CD14-positive monocyte (primary cell): ENCODE measurements around the gene DNAH9. TPM values are rescaled to one million over a fixed set of nuclear protein-coding genes. Genes with fewer than 3 reads are reported as not detected.

Source experiments
- DNase-seq, 3 donors: peaks; one replicate each; pipeline ENCODE4 v3.0.0-alpha.2; 2011 to 2022
- H2AFZ ChIP-seq: 2 replicates; pipeline ENCODE4 v1.6.0; 2012; ENCODE audit warnings: mild to moderate bottlenecking, low read depth, low read length, inconsistent platforms; ENCODE audit not compliant: insufficient read depth, poor library complexity, severe bottlenecking
- H3K27ac ChIP-seq, 2 donors: 1 replicate in 1 of 2; 2 replicates in 1 of 2; pipeline ENCODE4 v1.5.1; 2012 to 2013; ENCODE audit warnings: low read length in 2 of 2, control low read depth in 1 of 2, inconsistent platforms in 1 of 2, low read depth in 1 of 2, mild to moderate bottlenecking in 1 of 2
- H3K27me3 ChIP-seq, 2 donors: one replicate each; pipeline versions ENCODE4 v1.6.0 to v1.6.1; 2011 to 2013; ENCODE audit warnings: low read length in 2 of 2; ENCODE audit not compliant: control insufficient read depth in 2 of 2, insufficient read depth in 2 of 2
- H3K36me3 ChIP-seq, 2 donors: replicated peaks in 1 of 2; 1 replicate in 1 of 2; 2 replicates in 1 of 2; pipeline versions ENCODE4 v1.5.1 to v1.6.1; 2012 to 2013; ENCODE audit warnings: low read length in 2 of 2, control low read depth in 1 of 2, inconsistent platforms in 1 of 2, mild to moderate bottlenecking in 1 of 2; ENCODE audit not compliant: insufficient read depth in 2 of 2, control insufficient read depth in 1 of 2
- H3K4me1 ChIP-seq, 2 donors: 1 replicate in 1 of 2; 2 replicates in 1 of 2; pipeline versions ENCODE4 v1.5.1 to v1.6.1; 2012 to 2013; ENCODE audit warnings: low read length in 2 of 2, control low read depth in 1 of 2, inconsistent platforms in 1 of 2, mild to moderate bottlenecking in 1 of 2, moderate library complexity in 1 of 2; ENCODE audit not compliant: insufficient read depth in 2 of 2, control insufficient read depth in 1 of 2
- H3K4me2 ChIP-seq: replicated peaks from 2 replicates; pipeline ENCODE3; 2012; ENCODE audit warnings: low read length, moderate library complexity, mild to moderate bottlenecking; ENCODE audit not compliant: poor library complexity, severe bottlenecking; ENCODE audit errors: extremely low read depth
- H3K4me3 ChIP-seq, 3 experiments: fragments of 200-600 bp in 1 of 3; sonication (generic) in 1 of 3; replicated peaks in 1 of 3; 1 replicate in 2 of 3; 2 replicates in 1 of 3; pipeline ENCODE4 v1.5.1; 2011 to 2013; ENCODE audit warnings: low read length in 3 of 3, mild to moderate bottlenecking in 3 of 3, control low read depth in 2 of 3, low read depth in 2 of 3, inconsistent platforms in 1 of 3, moderate library complexity in 1 of 3
- H3K79me2 ChIP-seq: 2 replicates; pipeline ENCODE4 v1.6.0; 2012; ENCODE audit warnings: mild to moderate bottlenecking, control low read depth, inconsistent platforms, low read length, moderate library complexity; ENCODE audit not compliant: insufficient read depth
- H3K9ac ChIP-seq: 2 replicates; pipeline ENCODE4 v1.6.0; 2017; ENCODE audit warnings: low read length, mild to moderate bottlenecking; ENCODE audit not compliant: insufficient read depth, poor library complexity, severe bottlenecking
- H3K9me3 ChIP-seq, 2 donors: replicated peaks in 1 of 2; 1 replicate in 1 of 2; 2 replicates in 1 of 2; pipeline versions ENCODE4 v1.5.1 to v1.6.1; 2012 to 2013; ENCODE audit warnings: low read length in 2 of 2, control low read depth in 1 of 2; ENCODE audit not compliant: control insufficient read depth in 1 of 2, insufficient read depth in 1 of 2
- H4K20me1 ChIP-seq: 2 replicates; pipeline ENCODE4 v1.6.0; 2012; ENCODE audit warnings: mild to moderate bottlenecking, low read length, control low read depth, moderate library complexity; ENCODE audit not compliant: insufficient read depth
- H3K27ac Mint-ChIP-seq, 7 donors: one replicate each; pipeline ENCODE4 v1.8.0; 2020; ENCODE audit warnings: mild to moderate bottlenecking in 7 of 7, mixed read lengths in 7 of 7, moderate library complexity in 6 of 7, inconsistent platforms in 2 of 7
- H3K27me3 Mint-ChIP-seq, 3 donors: one replicate each; pipeline ENCODE4 v1.8.0; 2021 to 2022; ENCODE audit warnings: low read depth in 3 of 3, mild to moderate bottlenecking in 3 of 3, mixed read lengths in 3 of 3, moderate library complexity in 3 of 3, inconsistent platforms in 1 of 3
- H3K36me3 Mint-ChIP-seq, 2 donors: one replicate each; pipeline ENCODE4 v1.8.0; 2020; ENCODE audit warnings: mixed read lengths in 2 of 2, inconsistent platforms in 1 of 2, mild to moderate bottlenecking in 1 of 2
- H3K4me1 Mint-ChIP-seq: one replicate; pipeline ENCODE4 v1.8.0; 2020; ENCODE audit warnings: mild to moderate bottlenecking, mixed read lengths
- H3K4me3 Mint-ChIP-seq, 2 donors: one replicate each; pipeline ENCODE4 v1.8.0; 2020; ENCODE audit warnings: mild to moderate bottlenecking in 2 of 2, mixed read lengths in 2 of 2, moderate library complexity in 1 of 2
- H3K9me3 Mint-ChIP-seq, 7 donors: one replicate each; pipeline ENCODE4 v1.8.0; 2020 to 2022; ENCODE audit warnings: mixed read lengths in 7 of 7, mild to moderate bottlenecking in 6 of 7, moderate library complexity in 6 of 7, inconsistent platforms in 2 of 7
- WGBS: methylation state at CpG from one replicate; pipeline ENCODE4 v1.1.5; 2013; ENCODE audit warnings: missing lambda C conversion rate; ENCODE audit not compliant: insufficient coverage; 5-methylcytosine and 5-hydroxymethylcytosine counted together
- intact Hi-C, 2 donors: fragments of 100-400 bp; cut with micrococcal nuclease; formaldehyde crosslinking; loops; one replicate each; pipeline versions ENCODE4 v1.15.0 to v1.15.1; 2023
- polyA plus RNA-seq, 3 donors: library from polyadenylated mRNA; depleted of rRNA in 1 of 3; unstranded in 2 of 3; stranded (reverse) in 1 of 3; fragments of 300-500 nt in 2 of 3; fragments of >200 nt in 1 of 3; fragmentation: Illumina TruSeq in 2 of 3; gene quantifications; 1 replicate in 2 of 3; 2 replicates in 1 of 3; pipeline ENCODE4 v1.2.3, GENCODE V29; 2012 to 2021
- TF ChIP-seq, protein P1 (sequence below): fragments of 200-600 bp; IDR thresholded peaks from one replicate; pipeline ENCODE4 v1.8.0; 2022; ENCODE audit warnings: antibody characterized with exemption, mild to moderate bottlenecking

DNAH9 gene
- polyA plus RNA-seq, 3 donors: not detected

DNA sequence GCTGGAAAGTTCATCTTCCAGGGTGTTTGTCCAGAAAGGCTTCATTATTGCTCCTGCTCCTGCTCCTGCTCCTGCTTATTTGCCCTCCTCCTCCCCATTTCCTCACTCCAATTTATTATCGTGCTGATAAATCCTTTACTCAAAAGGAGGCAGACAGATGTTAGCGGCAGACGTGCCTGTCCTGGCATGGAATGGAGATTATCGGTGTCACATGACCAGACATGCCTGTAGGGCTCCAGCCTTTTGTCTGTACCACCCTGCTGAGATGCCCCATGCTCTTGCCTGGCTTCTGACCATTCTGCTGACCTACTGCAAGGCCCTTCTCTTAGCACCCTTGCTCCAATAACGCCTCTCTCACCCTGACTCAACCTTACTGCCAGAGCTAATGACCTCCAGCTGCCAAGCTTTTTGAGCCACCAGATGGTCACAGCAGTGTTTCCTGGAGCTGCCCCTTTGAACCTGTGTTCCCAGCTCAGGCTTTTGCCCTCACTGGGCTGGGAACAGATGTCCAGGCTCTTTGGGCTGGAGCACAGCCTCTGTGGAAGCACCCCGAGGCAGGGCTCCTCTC is 12.8 kb downstream of the DNAH9 start:
- no peak overlapping the region for H3K9ac ChIP-seq
- H3K4me3 ChIP-seq: no peak overlapping the region
- no peaks in the 10 kb centered on the region for H4K20me1 ChIP-seq
- H3K4me1 Mint-ChIP-seq: no peaks in the 10 kb centered on the region
- H3K9me3 Mint-ChIP-seq: peaks cover 0 to 21% (median 6%) of the 10 kb centered on the region in 7 donors
- intact Hi-C loops: no loop called here
- no peak overlapping the region for H3K27ac Mint-ChIP-seq
- no peak overlapping the region for H3K27ac ChIP-seq
- H3K79me2 ChIP-seq: no peaks in the 10 kb centered on the region
- H2AFZ ChIP-seq: no peak overlapping the region
- no peak overlapping the region for H3K4me3 Mint-ChIP-seq
- no peaks in the 10 kb centered on the region for H3K36me3 Mint-ChIP-seq
- DNase-seq: no peak
- no peaks in the 10 kb centered on the region for H3K27me3 ChIP-seq
- TF ChIP-seq, protein P1, sequence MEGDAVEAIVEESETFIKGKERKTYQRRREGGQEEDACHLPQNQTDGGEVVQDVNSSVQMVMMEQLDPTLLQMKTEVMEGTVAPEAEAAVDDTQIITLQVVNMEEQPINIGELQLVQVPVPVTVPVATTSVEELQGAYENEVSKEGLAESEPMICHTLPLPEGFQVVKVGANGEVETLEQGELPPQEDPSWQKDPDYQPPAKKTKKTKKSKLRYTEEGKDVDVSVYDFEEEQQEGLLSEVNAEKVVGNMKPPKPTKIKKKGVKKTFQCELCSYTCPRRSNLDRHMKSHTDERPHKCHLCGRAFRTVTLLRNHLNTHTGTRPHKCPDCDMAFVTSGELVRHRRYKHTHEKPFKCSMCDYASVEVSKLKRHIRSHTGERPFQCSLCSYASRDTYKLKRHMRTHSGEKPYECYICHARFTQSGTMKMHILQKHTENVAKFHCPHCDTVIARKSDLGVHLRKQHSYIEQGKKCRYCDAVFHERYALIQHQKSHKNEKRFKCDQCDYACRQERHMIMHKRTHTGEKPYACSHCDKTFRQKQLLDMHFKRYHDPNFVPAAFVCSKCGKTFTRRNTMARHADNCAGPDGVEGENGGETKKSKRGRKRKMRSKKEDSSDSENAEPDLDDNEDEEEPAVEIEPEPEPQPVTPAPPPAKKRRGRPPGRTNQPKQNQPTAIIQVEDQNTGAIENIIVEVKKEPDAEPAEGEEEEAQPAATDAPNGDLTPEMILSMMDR: no peak
- H3K9me3 ChIP-seq: peaks cover 0 to 4% of the 10 kb centered on the region in 2 donors
- no peaks in the 10 kb centered on the region for H3K36me3 ChIP-seq
- no peak overlapping the region for H3K4me2 ChIP-seq
- WGBS: 8% methylated on average over 5 of the region's 6 CpGs
- H3K27me3 Mint-ChIP-seq: peaks cover 1 to 3% (median 2%) of the 10 kb centered on the region in 3 donors
- no peaks in the 10 kb centered on the region for H3K4me1 ChIP-seq

DNA sequence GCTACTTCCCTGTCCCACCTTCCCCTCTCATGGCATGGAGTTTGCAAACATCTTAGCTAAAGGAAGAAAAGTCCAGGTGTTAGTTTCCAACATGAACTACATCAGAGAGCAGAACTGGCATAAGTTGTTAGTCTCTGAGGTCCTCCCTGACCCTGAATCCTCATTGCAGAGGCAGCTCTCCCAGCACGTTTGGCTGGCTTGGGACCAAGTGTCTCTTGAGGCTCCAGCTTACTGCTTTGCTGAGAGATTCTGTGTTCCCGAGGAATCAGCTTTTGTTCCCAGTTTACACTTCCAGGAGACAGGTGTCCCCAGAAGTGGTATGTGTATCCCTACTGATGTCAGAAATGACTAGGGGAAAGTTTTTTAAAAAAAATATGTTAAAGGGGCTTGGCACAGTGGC is 14.7 kb downstream of the DNAH9 start:
- Histone ChIP-seq H3K27me3 (no peaks in the 10 kb centered on the region), H3K36me3 (no peaks in the 10 kb centered on the region), H3K79me2 (no peaks in the 10 kb centered on the region), H3K9me3 (peaks cover 0 to 4% of the 10 kb centered on the region in 2 donors), H3K27ac (no peak overlapping the region), H3K4me3 (no peak overlapping the region), H4K20me1 (no peaks in the 10 kb centered on the region), H3K4me2 (no peak overlapping the region), H3K9ac (no peak overlapping the region), H2AFZ (no peak overlapping the region), H3K4me1 (no peaks in the 10 kb centered on the region)
- Mint-ChIP-seq H3K27me3 (peaks cover 1 to 3% (median 2%) of the 10 kb centered on the region in 3 donors), H3K4me3 (no peak overlapping the region), H3K4me1 (no peaks in the 10 kb centered on the region), H3K9me3 (peaks cover 0 to 17% (median 5%) of the 10 kb centered on the region in 7 donors), H3K27ac (no peak overlapping the region), H3K36me3 (no peaks in the 10 kb centered on the region)
- TF ChIP-seq, protein P1: no peak
- 20% methylated on average over 1 of the region's 2 CpGs for WGBS
- DNase-seq: no peak
- intact Hi-C loops: no loop called here
